Adrenal gland (tissue), 12 donors: ENCODE results near the gene PIK3CG. TPM values are rescaled to one million over a fixed set of nuclear protein-coding genes. Genes with fewer than 3 reads are reported as not detected.

Source experiments
- DNase-seq, 7 donors: peaks; one replicate each; pipeline ENCODE4 v3.0.0-alpha.2; 2019 to 2020
- H3K27ac ChIP-seq, 5 donors: fragments of 200-600 bp; sonication (generic) in 4 of 5; 1 replicate in 3 of 5; 2 replicates in 2 of 5; pipeline versions ENCODE4 v1.5.1 to v1.8.0; 2016 to 2020; ENCODE audit warnings: mild to moderate bottlenecking in 1 of 5
- H3K27me3 ChIP-seq: fragments of 200-600 bp; 2 replicates; pipeline ENCODE4 v1.8.0; 2021
- H3K36me3 ChIP-seq, 2 donors: fragments of 200-600 bp; replicated peaks in 1 of 2; 1 replicate in 1 of 2; 2 replicates in 1 of 2; pipeline versions ENCODE4 v1.5.1 to v1.8.0; 2018 to 2022
- H3K4me1 ChIP-seq, 2 donors: fragments of 200-600 bp; replicated peaks in 1 of 2; 1 replicate in 1 of 2; 2 replicates in 1 of 2; pipeline versions ENCODE4 v1.5.1 to v1.8.0; 2018 to 2021
- H3K4me3 ChIP-seq, 4 donors: fragments of 200-600 bp; sonication (generic) in 3 of 4; one replicate each; pipeline ENCODE4 v1.5.1; 2016 to 2018
- H3K9me3 ChIP-seq, 3 donors: fragments of 200-600 bp; sonication (generic) in 1 of 3; replicated peaks in 1 of 3; 1 replicate in 2 of 3; 2 replicates in 1 of 3; pipeline versions ENCODE4 v1.5.1 to v1.8.0; 2016 to 2021
- POLR2A ChIP-seq, 2 donors: fragments of 450-650 bp; IDR thresholded peaks; one replicate each; pipeline ENCODE4 v1.6.1; 2017; ENCODE audit warnings: antibody characterized with exemption in 2 of 2, mild to moderate bottlenecking in 2 of 2, moderate library complexity in 1 of 2
- WGBS, 4 donors: extraction: QIAGEN DNeasy Blood & Tissue Kit in 2 of 4; methylation state at CpG; one replicate each; pipeline versions ENCODE4 v1.1.5 to v1.1.7; 2013 to 2017; 5-methylcytosine and 5-hydroxymethylcytosine counted together
- intact Hi-C, 2 donors: fragments of 100-400 bp; cut with DNase I; formaldehyde crosslinking; loops; one replicate each; pipeline versions ENCODE4 v1.14.1 to v1.15.0; 2022 to 2023
- polyA plus RNA-seq, 3 donors: library from polyadenylated mRNA; stranded (reverse); fragments of 200-250 nt in 2 of 3; fragments of 350-450 nt in 1 of 3; fragmentation: Illumina TruSeq in 1 of 3; extraction: RNeasy Lipid Tissue Mini Kit (QIAGEN cat#74804) in 1 of 3; gene quantifications; one replicate each; pipeline ENCODE4 v1.2.3, GENCODE V29; 2013 to 2014
- total RNA-seq, 9 donors: library from RNA; depleted of rRNA in 4 of 9; stranded (reverse); fragments of >200 nt in 4 of 9; fragments of 120-200 nt in 1 of 9; fragmentation: NEBNext Ultra II Directional in 1 of 9; extraction: Animal tissue kit (Norgen Biotek cat#: 25700) in 1 of 9; gene quantifications; one replicate each; pipeline versions ENCODE4 v1.1.0 to v1.2.4, GENCODE V29; 2013 to 2023
- TF ChIP-seq, protein P1 (sequence below), 6 experiments: fragments of 450-650 bp in 4 of 6; fragments of 200-600 bp in 2 of 6; sonication (generic) in 1 of 6; IDR thresholded peaks; 1 replicate in 5 of 6; 2 replicates in 1 of 6; pipeline versions ENCODE4 v1.5.1 to v1.8.0; 2016 to 2021; ENCODE audit warnings: antibody characterized with exemption in 6 of 6, mild to moderate bottlenecking in 2 of 6, moderate library complexity in 1 of 6
- donor health status: healthy with polysubstance abuse.
- donor health status: Bipolar disorder and iron deficiency.
- donor health status: DM: yes; HTN: yes; CAD: no.
- donor health status: DM: no; HTN: no; CAD: no.
- donor health status: DM: no; HTN: no; CAD: no.
- donor health status: DM: yes; HTN: yes; CAD: no.

PIK3CG gene
- total and polyA plus RNA-seq, 12 donors = 0.13 to 11.9 (median 4.1) TPM

DNA sequence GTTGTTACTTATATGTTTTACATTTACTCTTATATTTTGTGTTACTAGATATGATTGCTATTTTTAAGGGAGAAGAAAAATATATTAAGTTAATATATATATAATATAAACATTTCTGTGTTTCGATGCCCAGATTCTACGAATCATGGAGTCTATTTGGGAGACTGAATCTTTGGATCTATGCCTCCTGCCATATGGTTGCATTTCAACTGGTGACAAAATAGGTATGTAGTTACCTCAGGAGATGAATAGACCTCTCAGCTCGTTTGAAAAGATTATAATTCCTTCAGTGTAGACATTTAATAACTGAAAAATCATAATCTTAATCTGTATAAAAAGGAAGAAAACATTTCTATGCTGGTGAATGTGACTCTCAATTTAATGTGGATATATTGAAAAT lies 16.9 kb downstream of the PIK3CG start:
- Histone ChIP-seq H3K36me3 (no peaks in the 10 kb centered on the region), H3K27me3 (no peaks in the 10 kb centered on the region), H3K9me3 (no peaks in the 10 kb centered on the region), H3K4me3 (no peak overlapping the region), H3K4me1 (no peaks in the 10 kb centered on the region), H3K27ac (no peak overlapping the region)
- 68 to 77% (median 69%) methylated on average over 3 of the region's 3 CpGs for WGBS, 4 donors
- TF ChIP-seq POLR2A (IDR thresholded peaks at IDR 0.05) = no peak
- TF ChIP-seq, protein P1, sequence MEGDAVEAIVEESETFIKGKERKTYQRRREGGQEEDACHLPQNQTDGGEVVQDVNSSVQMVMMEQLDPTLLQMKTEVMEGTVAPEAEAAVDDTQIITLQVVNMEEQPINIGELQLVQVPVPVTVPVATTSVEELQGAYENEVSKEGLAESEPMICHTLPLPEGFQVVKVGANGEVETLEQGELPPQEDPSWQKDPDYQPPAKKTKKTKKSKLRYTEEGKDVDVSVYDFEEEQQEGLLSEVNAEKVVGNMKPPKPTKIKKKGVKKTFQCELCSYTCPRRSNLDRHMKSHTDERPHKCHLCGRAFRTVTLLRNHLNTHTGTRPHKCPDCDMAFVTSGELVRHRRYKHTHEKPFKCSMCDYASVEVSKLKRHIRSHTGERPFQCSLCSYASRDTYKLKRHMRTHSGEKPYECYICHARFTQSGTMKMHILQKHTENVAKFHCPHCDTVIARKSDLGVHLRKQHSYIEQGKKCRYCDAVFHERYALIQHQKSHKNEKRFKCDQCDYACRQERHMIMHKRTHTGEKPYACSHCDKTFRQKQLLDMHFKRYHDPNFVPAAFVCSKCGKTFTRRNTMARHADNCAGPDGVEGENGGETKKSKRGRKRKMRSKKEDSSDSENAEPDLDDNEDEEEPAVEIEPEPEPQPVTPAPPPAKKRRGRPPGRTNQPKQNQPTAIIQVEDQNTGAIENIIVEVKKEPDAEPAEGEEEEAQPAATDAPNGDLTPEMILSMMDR (IDR thresholded peaks at IDR 0.05) = no peak
- intact Hi-C loops = no loop called here
- DNase-seq = no peak

DNA sequence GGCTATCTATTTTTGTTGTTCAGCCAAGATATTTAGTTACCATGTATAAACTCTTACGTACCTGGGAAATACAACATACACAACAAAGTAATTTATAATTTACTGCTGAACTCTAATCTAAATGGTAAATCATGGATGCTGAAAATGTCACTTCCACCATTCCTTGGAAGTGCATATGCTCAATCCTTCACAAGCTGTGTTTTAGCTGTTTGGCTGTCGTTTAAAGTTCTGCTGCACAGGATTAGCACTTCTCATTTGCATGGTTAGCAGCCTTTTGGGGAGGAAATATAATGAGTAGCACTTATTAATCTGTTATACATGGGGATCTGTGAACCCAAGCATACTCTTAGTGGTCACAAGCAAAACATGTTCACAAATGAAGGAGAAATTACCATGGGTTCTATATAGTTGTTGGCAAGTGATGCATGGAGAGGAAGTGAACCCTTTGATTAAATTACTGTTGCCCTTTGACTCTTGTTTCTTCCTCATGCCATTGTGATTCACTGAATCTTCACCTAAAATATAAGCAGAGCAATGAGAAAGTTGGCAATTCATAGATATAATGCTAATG lies 18.5 kb downstream of the PIK3CG start:
- no peaks in the 10 kb centered on the region for H3K36me3 ChIP-seq
- WGBS, 4 donors = 67 to 79% (median 69%) methylated on average over 2 of the region's 2 CpGs

DNA sequence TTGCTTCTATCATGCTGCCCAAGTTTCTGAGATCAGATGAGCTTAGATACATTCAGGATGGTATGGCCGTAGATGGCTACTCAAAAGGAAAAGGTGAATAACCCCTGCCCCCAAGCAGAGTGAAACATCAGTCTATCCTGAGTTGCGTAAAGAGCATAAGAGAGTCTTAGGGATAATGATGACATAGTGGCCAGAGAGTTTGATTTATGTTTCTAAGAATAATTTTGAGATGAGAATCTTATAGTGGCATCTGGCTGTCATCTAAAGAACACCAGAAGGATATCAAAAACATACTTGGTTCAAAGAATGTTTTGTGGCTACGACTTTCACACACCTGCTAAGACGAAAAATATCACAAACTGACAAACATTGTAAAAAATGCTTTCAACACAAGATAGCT lies 20.6 kb downstream of the PIK3CG start:
- H3K36me3 ChIP-seq = no peaks in the 10 kb centered on the region
- WGBS, 4 donors = 84 to 91% (median 90%) methylated on average over 4 of the region's 4 CpGs

More for the DNA sequence above, 18.5 kb downstream of the PIK3CG start:
- no peak for DNase-seq
- Histone ChIP-seq H3K9me3 (no peaks in the 10 kb centered on the region), H3K4me3 (no peak overlapping the region), H3K4me1 (no peaks in the 10 kb centered on the region), H3K27ac (no peak overlapping the region), H3K27me3 (no peaks in the 10 kb centered on the region)
- TF ChIP-seq POLR2A (IDR thresholded peaks at IDR 0.05) = no peak
- TF ChIP-seq, protein P1 (IDR thresholded peaks at IDR 0.05) = no peak
- intact Hi-C loops = no loop called here

DNA sequence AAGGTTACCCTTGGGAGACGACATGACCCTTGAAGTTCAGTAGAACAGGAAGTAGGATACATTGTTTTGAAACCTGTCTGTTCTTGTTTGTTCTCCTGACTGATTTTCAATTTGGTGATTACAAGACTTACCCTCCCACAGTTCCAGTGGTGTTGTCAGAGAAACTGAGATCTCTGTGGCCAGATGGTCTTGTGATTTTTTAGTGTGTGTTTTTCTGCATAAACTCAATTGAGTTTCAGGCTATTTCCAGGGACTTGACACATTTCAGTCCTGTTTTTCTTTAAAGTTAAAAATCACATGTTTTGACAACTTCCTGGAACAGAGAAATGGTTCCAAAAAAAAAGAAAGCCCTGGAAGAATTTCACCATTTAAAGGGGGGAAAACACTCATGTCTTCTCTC lies 22.3 kb downstream of the PIK3CG start:
- 8 to 21% (median 13%) methylated on average over 1 of the region's 1 CpG for WGBS, 4 donors
- Histone ChIP-seq H3K4me3 (no peak overlapping the region), H3K27me3 (no peaks in the 10 kb centered on the region), H3K36me3 (no peaks in the 10 kb centered on the region), H3K27ac (no peak overlapping the region), H3K4me1 (no peaks in the 10 kb centered on the region), H3K9me3 (no peaks in the 10 kb centered on the region)
- TF ChIP-seq, protein P1 (IDR thresholded peaks at IDR 0.05) = no peak
- no peak for TF ChIP-seq POLR2A (IDR thresholded peaks at IDR 0.05)
- intact Hi-C loops = no loop called here
- DNase-seq = no peak

More for the DNA sequence above, 20.6 kb downstream of the PIK3CG start:
- H3K4me3 ChIP-seq = no peak overlapping the region
- no peak for TF ChIP-seq POLR2A (IDR thresholded peaks at IDR 0.05)
- TF ChIP-seq, protein P1 (IDR thresholded peaks at IDR 0.05) = no peak
- no peak for DNase-seq
- H3K4me1 ChIP-seq = no peaks in the 10 kb centered on the region
- H3K27me3 ChIP-seq = no peaks in the 10 kb centered on the region
- H3K27ac ChIP-seq = no peak overlapping the region
- H3K9me3 ChIP-seq = no peaks in the 10 kb centered on the region
- intact Hi-C loops = no loop called here
